K562 (cell line): ENCODE measurements around the gene ADCY1.

Experiments used
- CBX8 ChIP-seq: fragments of 200-600 bp; sonication (generic); IDR thresholded peaks from 2 replicates; pipeline ENCODE4 v1.6.1; 2012; ENCODE audit warnings: borderline replicate concordance, mixed run types, low read depth, mild to moderate bottlenecking, moderate library complexity, mixed read lengths, low read length, control low read depth, inconsistent platforms; ENCODE audit not compliant: poor library complexity, severe bottlenecking; ENCODE audit errors: extremely low read depth
- CEBPB ChIP-seq: fragments of 450-650 bp; IDR thresholded peaks from 2 replicates; pipeline ENCODE4 v1.6.1; 2016; ENCODE audit warnings: missing genetic modification characterization, missing compliant biosample characterization
- DDX20 ChIP-seq: fragments of 450-650 bp; IDR thresholded peaks from 2 replicates; pipeline ENCODE4 v1.6.1; 2016; ENCODE audit warnings: missing genetic modification characterization, low read depth, mild to moderate bottlenecking, missing compliant biosample characterization, moderate library complexity
- PHB2 ChIP-seq: fragments of 450-650 bp; IDR thresholded peaks from 2 replicates; pipeline ENCODE4 v1.6.1; 2017; ENCODE audit warnings: low read depth
- TF ChIP-seq, protein P1 (sequence below): fragments of 200-800 bp; sonication (Bioruptor generic); IDR thresholded peaks from 2 replicates; pipeline ENCODE4 v1.6.1; 2017; ENCODE audit warnings: missing genetic modification characterization, missing compliant biosample characterization
- TF ChIP-seq, protein P2 (sequence below), 3 experiments: IDR thresholded peaks in 2 of 3; conservative IDR thresholded peaks in 1 of 3; 2 replicates each; pipeline ENCODE4 v1.5.1; 2011 to 2012; ENCODE audit warnings: low read length in 3 of 3, mild to moderate bottlenecking in 3 of 3, control low read depth in 2 of 3, improper control_type of control experiment in 1 of 3, inconsistent platforms in 1 of 3, low read depth in 1 of 3, mixed read lengths in 1 of 3, moderate library complexity in 1 of 3; ENCODE audit not compliant: insufficient read depth in 2 of 3
- TF ChIP-seq, protein P3 (sequence below): sonication (generic); formaldehyde crosslinking; IDR thresholded peaks from 2 replicates; pipeline ENCODE4 v1.8.1; 2023; ENCODE audit warnings: mild to moderate bottlenecking, missing genetic modification reagents
- TF ChIP-seq, protein P4 (sequence below): sonication (generic); formaldehyde crosslinking; IDR thresholded peaks from 2 replicates; pipeline ENCODE4 v1.9.0; 2022; ENCODE audit warnings: mild to moderate bottlenecking, missing genetic modification reagents

DNA sequence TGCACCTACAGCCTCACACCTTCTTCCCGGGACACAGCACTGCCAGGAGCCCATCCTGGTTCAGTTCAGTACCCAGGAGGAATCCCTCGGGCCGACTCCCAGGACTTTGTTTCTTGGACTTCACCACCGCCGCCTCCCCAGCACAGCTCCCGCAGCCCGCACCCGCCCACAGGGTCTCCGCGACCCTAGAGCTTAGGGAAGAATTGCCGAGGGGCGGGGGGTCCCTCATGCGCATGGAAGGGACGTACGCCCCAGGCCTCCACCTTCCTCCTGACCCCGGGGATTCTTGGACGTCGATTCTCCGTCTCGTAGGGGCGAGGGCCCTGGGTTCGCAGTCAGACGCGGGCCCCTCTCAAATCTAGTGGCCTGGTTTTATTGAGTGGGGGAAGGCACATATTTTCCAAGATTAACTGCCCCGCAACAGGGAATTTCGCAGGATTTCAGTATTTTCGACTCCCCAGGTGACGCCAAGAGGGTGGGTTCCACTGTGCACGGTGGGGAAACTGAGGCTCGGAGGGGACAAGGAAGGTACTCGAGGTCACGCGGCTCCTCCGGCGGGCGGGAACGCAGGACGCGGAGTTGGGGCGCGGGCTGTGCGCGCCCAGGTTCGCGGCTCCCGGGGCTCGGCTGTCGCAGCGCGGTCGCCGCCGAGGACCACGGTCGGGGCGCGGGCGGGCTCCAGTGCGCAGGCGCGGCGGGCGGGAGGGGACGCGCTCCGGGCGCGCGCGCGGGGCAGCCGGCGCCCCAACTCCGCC, at the start of gene ADCY1:
- TF ChIP-seq, protein P1, sequence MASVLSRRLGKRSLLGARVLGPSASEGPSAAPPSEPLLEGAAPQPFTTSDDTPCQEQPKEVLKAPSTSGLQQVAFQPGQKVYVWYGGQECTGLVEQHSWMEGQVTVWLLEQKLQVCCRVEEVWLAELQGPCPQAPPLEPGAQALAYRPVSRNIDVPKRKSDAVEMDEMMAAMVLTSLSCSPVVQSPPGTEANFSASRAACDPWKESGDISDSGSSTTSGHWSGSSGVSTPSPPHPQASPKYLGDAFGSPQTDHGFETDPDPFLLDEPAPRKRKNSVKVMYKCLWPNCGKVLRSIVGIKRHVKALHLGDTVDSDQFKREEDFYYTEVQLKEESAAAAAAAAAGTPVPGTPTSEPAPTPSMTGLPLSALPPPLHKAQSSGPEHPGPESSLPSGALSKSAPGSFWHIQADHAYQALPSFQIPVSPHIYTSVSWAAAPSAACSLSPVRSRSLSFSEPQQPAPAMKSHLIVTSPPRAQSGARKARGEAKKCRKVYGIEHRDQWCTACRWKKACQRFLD (CRISPR knock-in tag), result no peak
- TF ChIP-seq CBX8, result no peak
- TF ChIP-seq, protein P2, sequence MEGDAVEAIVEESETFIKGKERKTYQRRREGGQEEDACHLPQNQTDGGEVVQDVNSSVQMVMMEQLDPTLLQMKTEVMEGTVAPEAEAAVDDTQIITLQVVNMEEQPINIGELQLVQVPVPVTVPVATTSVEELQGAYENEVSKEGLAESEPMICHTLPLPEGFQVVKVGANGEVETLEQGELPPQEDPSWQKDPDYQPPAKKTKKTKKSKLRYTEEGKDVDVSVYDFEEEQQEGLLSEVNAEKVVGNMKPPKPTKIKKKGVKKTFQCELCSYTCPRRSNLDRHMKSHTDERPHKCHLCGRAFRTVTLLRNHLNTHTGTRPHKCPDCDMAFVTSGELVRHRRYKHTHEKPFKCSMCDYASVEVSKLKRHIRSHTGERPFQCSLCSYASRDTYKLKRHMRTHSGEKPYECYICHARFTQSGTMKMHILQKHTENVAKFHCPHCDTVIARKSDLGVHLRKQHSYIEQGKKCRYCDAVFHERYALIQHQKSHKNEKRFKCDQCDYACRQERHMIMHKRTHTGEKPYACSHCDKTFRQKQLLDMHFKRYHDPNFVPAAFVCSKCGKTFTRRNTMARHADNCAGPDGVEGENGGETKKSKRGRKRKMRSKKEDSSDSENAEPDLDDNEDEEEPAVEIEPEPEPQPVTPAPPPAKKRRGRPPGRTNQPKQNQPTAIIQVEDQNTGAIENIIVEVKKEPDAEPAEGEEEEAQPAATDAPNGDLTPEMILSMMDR (IDR thresholded peaks at IDR 0.05 in 2 of 3, conservative IDR thresholded peaks at IDR 0.05 in 1 of 3; ENCODE audit: insufficient read depth in 2 of 3, low read depth in 1 of 3, low read length in 3 of 3), result no peak
- no peak for TF ChIP-seq DDX20 (tag)
- TF ChIP-seq CEBPB (tag), result no peak
- TF ChIP-seq, protein P3, sequence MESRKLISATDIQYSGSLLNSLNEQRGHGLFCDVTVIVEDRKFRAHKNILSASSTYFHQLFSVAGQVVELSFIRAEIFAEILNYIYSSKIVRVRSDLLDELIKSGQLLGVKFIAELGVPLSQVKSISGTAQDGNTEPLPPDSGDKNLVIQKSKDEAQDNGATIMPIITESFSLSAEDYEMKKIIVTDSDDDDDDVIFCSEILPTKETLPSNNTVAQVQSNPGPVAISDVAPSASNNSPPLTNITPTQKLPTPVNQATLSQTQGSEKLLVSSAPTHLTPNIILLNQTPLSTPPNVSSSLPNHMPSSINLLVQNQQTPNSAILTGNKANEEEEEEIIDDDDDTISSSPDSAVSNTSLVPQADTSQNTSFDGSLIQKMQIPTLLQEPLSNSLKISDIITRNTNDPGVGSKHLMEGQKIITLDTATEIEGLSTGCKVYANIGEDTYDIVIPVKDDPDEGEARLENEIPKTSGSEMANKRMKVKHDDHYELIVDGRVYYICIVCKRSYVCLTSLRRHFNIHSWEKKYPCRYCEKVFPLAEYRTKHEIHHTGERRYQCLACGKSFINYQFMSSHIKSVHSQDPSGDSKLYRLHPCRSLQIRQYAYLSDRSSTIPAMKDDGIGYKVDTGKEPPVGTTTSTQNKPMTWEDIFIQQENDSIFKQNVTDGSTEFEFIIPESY (CRISPR knock-in tag), result no peak
- TF ChIP-seq PHB2, result no peak
- TF ChIP-seq, protein P4, sequence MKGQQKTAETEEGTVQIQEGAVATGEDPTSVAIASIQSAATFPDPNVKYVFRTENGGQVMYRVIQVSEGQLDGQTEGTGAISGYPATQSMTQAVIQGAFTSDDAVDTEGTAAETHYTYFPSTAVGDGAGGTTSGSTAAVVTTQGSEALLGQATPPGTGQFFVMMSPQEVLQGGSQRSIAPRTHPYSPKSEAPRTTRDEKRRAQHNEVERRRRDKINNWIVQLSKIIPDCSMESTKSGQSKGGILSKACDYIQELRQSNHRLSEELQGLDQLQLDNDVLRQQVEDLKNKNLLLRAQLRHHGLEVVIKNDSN, result no peak
